ENCODE data around the gene DOK3.

The DOK3 gene

GRCh38 chr5:177511796-177512675, 2.4 kb upstream of the DOK3 start:
- no peak for DNase-seq

GRCh38 chr5:177511181-177511580, 1.6 kb upstream of the DOK3 start:
- DNase-seq: no peak

- DNase-seq: no peak
Measured at GRCh38 chr5:177510567-177511053, 984 bp upstream of the DOK3 start.

- DNase-seq: no peak
Measured at GRCh38 chr5:177509991-177510566, 453 bp upstream of the DOK3 start.

- DNase-seq: no peak
Measured at GRCh38 chr5:177508837-177509236, 789 bp downstream of the DOK3 start.

- no peak for DNase-seq
Measured at GRCh38 chr5:177508221-177508611, 1.4 kb downstream of the DOK3 start.

GRCh38 chr5:177507596-177508220, 1.9 kb downstream of the DOK3 start:
- DNase-seq: no peak

- DNase-seq: no peak
Measured at GRCh38 chr5:177507165-177507564, 2.5 kb downstream of the DOK3 start.

- no peak for DNase-seq
Measured at GRCh38 chr5:177505075-177505474, 4.6 kb downstream of the DOK3 start.

GRCh38 chr5:177504086-177505056, 5.3 kb downstream of the DOK3 start:
- no peak for DNase-seq

- no peak for DNase-seq
Measured at GRCh38 chr5:177503351-177504085, 6.1 kb downstream of the DOK3 start.

GRCh38 chr5:177502886-177503285, 6.7 kb downstream of the DOK3 start:
- no peak for DNase-seq

GRCh38 chr5:177501874-177502678, 7.5 kb downstream of the DOK3 start:
- no peak for DNase-seq

GRCh38 chr5:177500685-177501522, 8.7 kb downstream of the DOK3 start:
- peak; percentile 56 for DNase-seq

GRCh38 chr5:177499842-177500241, 9.8 kb downstream of the DOK3 start:
- DNase-seq: no peak

GRCh38 chr5:177498013-177498787, 11.4 kb downstream of the DOK3 start:
- DNase-seq: no peak

- peak; percentile 70 for DNase-seq
Measured at GRCh38 chr5:177497292-177498012, 12.2 kb downstream of the DOK3 start, which contains the start of gene PDLIM7. TSS of gene PDLIM7 (minus strand) at chr5:177497604. CDS start at chr5:177496512, 1,092 bp downstream.

GRCh38 chr5:177496727-177497291, 12.8 kb downstream of the DOK3 start:
- peak; percentile 38 for DNase-seq
